Activated CD4-positive, alpha-beta memory T cell treated with anti-CD3 and anti-CD28 coated beads, Interleukin-2, amount 10 ng/mL, durations not matched to agents 7 days and 5 days (primary cell): Measurements from ENCODE around the gene NLGN1. TPM values are rescaled to one million over a fixed set of nuclear protein-coding genes. Genes with fewer than 3 reads are reported as not detected.

Experiments
- CTCF ChIA-PET: fragments of 350-600 bp; sonication (Branson Sonifier 250); formaldehyde crosslinking; loops from one replicate; lab custom pipeline; 2021; ENCODE audit warnings: antibody characterized with exemption, inconsistent platforms; lab: Charles Lee
- POLR2A ChIA-PET: fragments of 350-600 bp; sonication (Branson Sonifier 250); formaldehyde crosslinking; loops from one replicate; lab custom pipeline; 2021; ENCODE audit warnings: antibody characterized with exemption; lab: Charles Lee
- DNase-seq: peaks from one replicate; pipeline ENCODE4 v3.0.0-alpha.2; 2020
- H3K27ac Mint-ChIP-seq: one replicate; pipeline ENCODE4 v1.8.0; 2021; ENCODE audit warnings: mild to moderate bottlenecking, mixed read lengths
- H3K27me3 Mint-ChIP-seq: one replicate; pipeline ENCODE4 v1.8.0; 2021; ENCODE audit warnings: mixed read lengths
- H3K36me3 Mint-ChIP-seq: one replicate; pipeline ENCODE4 v1.8.0; 2021; ENCODE audit warnings: low read depth, mixed read lengths
- H3K4me1 Mint-ChIP-seq: one replicate; pipeline ENCODE4 v1.8.0; 2021; ENCODE audit warnings: mixed read lengths
- H3K4me3 Mint-ChIP-seq: one replicate; pipeline ENCODE4 v1.8.0; 2021; ENCODE audit warnings: mild to moderate bottlenecking, mixed read lengths
- H3K9me3 Mint-ChIP-seq: one replicate; pipeline ENCODE4 v1.8.0; 2021; ENCODE audit warnings: mixed read lengths
- total RNA-seq, 2 experiments: library from RNA; stranded (reverse); gene quantifications; one replicate each; pipeline ENCODE4 v1.2.3, GENCODE V29; 2021

The NLGN1 gene
- total RNA-seq, 2 experiments from 2014 or later: not detected

DNA sequence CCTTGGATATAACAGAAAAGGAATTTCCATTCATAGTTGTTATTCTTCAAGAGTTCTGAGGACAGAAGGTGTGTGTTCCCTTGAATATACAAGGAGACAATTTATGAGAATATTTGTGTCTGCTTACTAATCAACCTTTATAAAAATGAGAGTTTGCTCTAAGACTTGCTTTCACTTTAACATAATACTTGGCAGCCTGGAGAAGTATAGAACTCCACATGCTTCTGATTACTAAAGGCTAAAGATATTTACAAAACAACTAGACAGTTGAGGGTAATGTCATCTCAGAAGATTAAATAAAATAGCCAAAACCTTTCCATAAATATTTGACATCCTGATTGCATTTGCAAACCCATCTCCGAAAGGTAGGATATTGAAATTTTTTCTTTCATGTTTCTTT, 734.5 kb downstream of the NLGN1 start:
- POLR2A ChIA-PET: no interaction called here
- Mint-ChIP-seq H3K4me1 (no peaks in the 10 kb centered on the region), H3K27ac (no peak overlapping the region), H3K4me3 (no peak overlapping the region), H3K27me3 (no peaks in the 10 kb centered on the region), H3K9me3 (peaks cover 4% of the 10 kb centered on the region), H3K36me3 (no peaks in the 10 kb centered on the region)
- CTCF ChIA-PET: no interaction called here
- no peak for DNase-seq

DNA sequence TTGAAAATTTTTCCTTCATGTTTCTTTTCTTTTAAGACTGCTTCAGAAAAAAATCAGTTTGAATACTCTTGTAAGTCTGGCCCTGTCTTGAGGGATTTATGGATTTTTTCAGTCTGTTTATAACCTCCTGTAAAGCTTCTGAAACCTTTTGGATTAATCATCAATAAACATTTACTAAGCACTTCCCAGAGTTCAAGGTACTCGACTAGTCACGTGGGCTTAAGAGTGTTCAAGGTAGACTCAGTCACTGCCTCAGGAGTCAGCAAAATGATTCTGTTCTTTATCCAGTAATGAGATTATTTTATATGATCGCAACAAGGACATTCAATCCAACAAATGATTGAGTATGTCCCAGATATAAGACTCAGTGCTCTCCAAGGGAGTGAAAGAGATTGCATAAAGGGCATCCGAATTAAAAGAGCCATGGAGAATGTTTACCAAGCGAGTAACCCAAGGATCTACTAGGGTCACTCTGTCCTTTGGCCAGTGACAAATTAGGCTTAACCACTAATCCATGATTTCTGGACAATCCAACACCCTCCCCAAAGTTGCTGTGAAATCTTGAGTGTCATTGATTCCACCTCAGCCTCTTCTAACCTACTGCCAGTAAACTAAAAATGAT, 735.0 kb downstream of the NLGN1 start:
- Mint-ChIP-seq H3K4me1 (no peaks in the 10 kb centered on the region), H3K27ac (no peak overlapping the region), H3K36me3 (no peaks in the 10 kb centered on the region), H3K27me3 (no peaks in the 10 kb centered on the region), H3K4me3 (no peak overlapping the region), H3K9me3 (peaks cover 4% of the 10 kb centered on the region)
- ChIA-PET CTCF (no interaction called here), POLR2A (no interaction called here)
- no peak for DNase-seq

DNA sequence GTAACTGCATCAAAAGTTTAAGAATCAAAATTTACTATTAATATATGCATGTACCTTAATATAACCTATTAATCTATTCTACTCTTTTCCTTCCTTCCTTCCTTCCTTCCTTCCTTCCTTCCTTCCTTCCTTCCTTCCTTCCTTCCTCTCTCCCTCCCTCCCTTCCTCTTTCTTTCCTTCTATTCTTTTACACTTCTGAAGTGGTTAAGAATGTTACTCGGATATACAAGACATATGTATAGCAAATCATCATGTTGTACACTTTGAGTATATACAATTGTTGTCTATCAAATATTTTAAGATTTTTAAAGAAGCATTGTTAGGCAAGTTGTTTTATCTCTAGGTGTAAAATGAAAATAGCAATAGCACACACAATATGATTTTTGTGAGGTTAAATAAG, 748.5 kb downstream of the NLGN1 start:
- ChIA-PET CTCF (no interaction called here), POLR2A (no interaction called here)
- Mint-ChIP-seq H3K9me3 (no peaks in the 10 kb centered on the region), H3K4me1 (no peaks in the 10 kb centered on the region), H3K4me3 (no peak overlapping the region), H3K27me3 (no peaks in the 10 kb centered on the region), H3K36me3 (no peaks in the 10 kb centered on the region), H3K27ac (no peak overlapping the region)
- no peak for DNase-seq

DNA sequence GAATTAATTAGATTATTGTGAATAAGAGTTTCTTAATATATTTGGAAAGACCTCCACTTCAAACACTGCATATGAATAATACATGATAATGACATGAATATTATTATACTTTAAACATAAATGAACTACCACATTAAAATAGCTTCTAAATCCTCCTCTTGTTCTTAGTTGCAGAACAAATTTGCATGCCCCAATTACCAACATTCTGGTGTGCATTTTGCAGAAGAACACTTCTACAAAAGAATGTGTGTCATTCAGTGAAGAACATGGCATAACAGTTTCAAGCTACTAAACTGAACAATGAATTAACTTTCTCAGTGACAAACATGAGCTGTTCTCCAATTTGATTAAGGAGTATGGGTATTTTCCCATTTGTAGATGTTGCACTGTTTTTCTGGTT, 750.3 kb downstream of the NLGN1 start:
- CTCF ChIA-PET: no interaction called here
- no peak overlapping the region for H3K4me3 Mint-ChIP-seq

DNA sequence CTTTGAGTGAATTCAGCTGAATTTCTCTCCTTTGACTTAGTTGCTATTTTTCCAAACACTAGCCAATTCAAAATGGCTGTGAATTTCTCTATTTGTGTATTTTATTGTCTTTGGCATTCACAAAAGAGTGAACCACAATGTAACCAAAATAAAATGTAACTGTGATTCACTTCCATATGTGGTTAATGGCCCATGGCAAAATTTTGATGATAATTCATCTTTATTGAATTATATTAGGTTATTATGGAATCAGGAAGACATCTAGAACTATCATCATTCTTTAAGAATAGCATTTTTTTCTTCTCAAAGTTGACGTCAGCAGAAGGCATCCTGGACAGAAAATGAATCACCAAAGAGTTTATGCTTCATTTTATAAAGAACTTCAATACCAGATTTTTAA, 756.3 kb downstream of the NLGN1 start:
- Mint-ChIP-seq H3K27ac (no peak overlapping the region), H3K27me3 (no peaks in the 10 kb centered on the region), H3K36me3 (no peaks in the 10 kb centered on the region), H3K4me1 (no peaks in the 10 kb centered on the region), H3K4me3 (no peak overlapping the region), H3K9me3 (peaks cover 3% of the 10 kb centered on the region)
- no peak for DNase-seq
- CTCF ChIA-PET: no interaction called here
- POLR2A ChIA-PET: no interaction called here

More for the DNA sequence above, 750.3 kb downstream of the NLGN1 start:
- Mint-ChIP-seq H3K36me3 (no peaks in the 10 kb centered on the region), H3K9me3 (no peaks in the 10 kb centered on the region), H3K27ac (no peak overlapping the region), H3K27me3 (no peaks in the 10 kb centered on the region), H3K4me1 (no peaks in the 10 kb centered on the region)
- no peak for DNase-seq
- POLR2A ChIA-PET: no interaction called here

DNA sequence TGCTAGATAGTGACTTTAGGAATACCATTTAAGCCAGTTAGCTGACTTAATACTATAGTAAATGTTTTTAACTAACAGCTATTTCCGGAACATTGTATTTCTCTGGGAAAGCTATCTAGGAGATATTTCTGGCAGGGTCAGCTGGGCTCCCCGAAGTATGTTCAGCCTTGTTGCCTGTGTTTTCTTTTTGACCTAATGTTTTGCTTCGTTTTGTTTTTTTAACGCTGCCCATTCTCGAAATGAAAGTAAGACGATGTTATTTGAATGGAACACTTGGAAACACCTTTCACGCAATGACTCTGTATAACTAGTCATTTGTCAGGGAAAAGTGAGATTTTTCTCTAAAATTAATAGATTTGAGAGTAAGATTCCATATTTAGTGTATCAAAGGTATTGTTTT, 758.7 kb downstream of the NLGN1 start:
- DNase-seq: no peak
- H3K27ac Mint-ChIP-seq: no peak overlapping the region
- POLR2A ChIA-PET: no interaction called here
- CTCF ChIA-PET: no interaction called here
- no peaks in the 10 kb centered on the region for H3K27me3 Mint-ChIP-seq
- peaks cover 3% of the 10 kb centered on the region for H3K9me3 Mint-ChIP-seq
- H3K4me1 Mint-ChIP-seq: no peaks in the 10 kb centered on the region
- H3K4me3 Mint-ChIP-seq: no peak overlapping the region
- H3K36me3 Mint-ChIP-seq: no peaks in the 10 kb centered on the region

DNA sequence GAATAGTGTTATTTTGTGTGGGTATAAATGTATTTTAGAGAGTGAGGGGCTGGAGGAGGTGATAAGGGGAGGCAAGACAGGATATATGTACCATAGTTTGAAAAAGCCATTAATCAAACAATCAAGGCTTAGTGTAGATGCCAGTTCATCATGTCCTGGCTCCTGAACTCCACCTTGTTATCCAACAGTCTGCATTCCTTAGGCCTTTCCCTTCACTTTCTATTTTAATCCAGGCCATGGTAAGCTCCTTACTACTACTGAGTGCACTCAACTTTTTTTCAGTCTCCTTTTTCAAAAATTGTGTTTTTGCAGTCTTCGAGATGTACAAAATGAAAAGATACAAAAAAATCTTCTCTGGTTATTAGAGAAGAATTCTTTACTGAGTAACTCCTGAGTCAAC, 761.1 kb downstream of the NLGN1 start:
- Mint-ChIP-seq H3K27me3 (no peaks in the 10 kb centered on the region), H3K27ac (no peak overlapping the region), H3K4me1 (no peaks in the 10 kb centered on the region), H3K9me3 (peaks cover 5% of the 10 kb centered on the region), H3K36me3 (no peaks in the 10 kb centered on the region), H3K4me3 (no peak overlapping the region)
- POLR2A ChIA-PET: no interaction called here
- DNase-seq: no peak
- CTCF ChIA-PET: no interaction called here

DNA sequence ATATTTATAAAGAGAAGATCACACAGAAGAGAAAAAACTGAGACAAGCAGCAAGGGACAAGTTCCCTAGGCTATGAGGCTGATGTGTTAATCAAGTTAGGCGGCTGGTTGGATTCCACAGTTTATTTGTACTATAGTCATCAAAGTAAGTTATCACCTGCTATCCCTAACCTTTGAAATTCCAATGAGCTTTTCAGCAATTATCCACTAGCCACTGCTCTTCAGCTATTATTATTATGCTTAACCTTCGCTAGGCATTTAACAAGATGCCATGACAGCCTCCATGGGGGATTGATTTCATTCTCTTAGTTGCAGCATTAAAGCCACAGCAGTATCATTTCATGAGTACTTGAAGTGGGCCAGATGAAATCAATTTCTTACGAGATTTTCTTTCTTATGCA, 762.1 kb downstream of the NLGN1 start:
- Mint-ChIP-seq H3K36me3 (no peaks in the 10 kb centered on the region), H3K4me1 (no peaks in the 10 kb centered on the region), H3K9me3 (peaks cover 2% of the 10 kb centered on the region), H3K27me3 (no peaks in the 10 kb centered on the region), H3K27ac (no peak overlapping the region), H3K4me3 (no peak overlapping the region)
- DNase-seq: no peak
- POLR2A ChIA-PET: no interaction called here
- CTCF ChIA-PET: no interaction called here

DNA sequence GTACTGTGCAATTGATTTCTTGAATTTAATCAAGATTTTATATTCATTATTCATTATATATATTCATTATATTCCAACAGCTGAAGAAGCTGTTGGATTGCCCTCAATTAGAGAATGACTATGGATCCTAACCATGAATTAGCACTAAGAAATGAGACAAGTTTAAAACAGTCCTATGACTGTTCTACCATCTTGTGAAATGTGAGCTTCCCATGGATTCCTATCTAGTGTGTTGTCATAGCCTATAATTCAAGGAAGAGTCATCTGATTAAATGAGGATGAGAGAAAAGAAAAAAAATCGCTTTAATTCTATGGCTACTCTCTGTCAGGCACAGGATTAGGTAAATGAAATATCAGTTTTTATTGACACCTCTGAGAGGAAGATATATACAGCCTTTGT, 765.0 kb downstream of the NLGN1 start:
- no peaks in the 10 kb centered on the region for H3K27me3 Mint-ChIP-seq
- ChIA-PET POLR2A (no interaction called here), CTCF (no interaction called here)
- H3K4me1 Mint-ChIP-seq: no peaks in the 10 kb centered on the region
- no peak overlapping the region for H3K27ac Mint-ChIP-seq
- H3K36me3 Mint-ChIP-seq: no peaks in the 10 kb centered on the region
- H3K4me3 Mint-ChIP-seq: no peak overlapping the region
- no peak for DNase-seq
- peaks cover 2% of the 10 kb centered on the region for H3K9me3 Mint-ChIP-seq

DNA sequence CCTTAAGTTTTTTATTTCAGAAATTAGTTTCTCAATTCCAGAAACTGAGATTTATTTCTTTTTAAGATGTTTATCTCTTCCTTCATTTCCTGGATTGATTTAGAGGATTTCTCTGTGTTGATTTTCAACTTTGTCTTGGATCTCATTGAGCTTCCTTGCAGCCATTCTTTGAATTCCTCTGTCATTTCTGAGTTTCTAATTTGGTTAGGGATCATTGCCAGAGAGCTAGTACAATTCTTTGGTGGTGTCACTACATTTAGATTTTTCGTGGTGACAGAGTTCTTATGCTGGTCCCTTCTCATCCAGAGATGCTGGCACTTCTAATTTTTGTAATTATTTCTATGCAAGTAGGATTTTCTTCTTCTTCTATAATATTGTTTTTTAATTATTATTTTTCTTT, 770.5 kb downstream of the NLGN1 start:
- no peaks in the 10 kb centered on the region for H3K27me3 Mint-ChIP-seq
- POLR2A ChIA-PET: no interaction called here
- H3K9me3 Mint-ChIP-seq: peaks cover 5% of the 10 kb centered on the region
- DNase-seq: no peak
- no peaks in the 10 kb centered on the region for H3K36me3 Mint-ChIP-seq
- CTCF ChIA-PET: no interaction called here
- H3K4me3 Mint-ChIP-seq: no peak overlapping the region
- no peaks in the 10 kb centered on the region for H3K4me1 Mint-ChIP-seq
- H3K27ac Mint-ChIP-seq: no peak overlapping the region

DNA sequence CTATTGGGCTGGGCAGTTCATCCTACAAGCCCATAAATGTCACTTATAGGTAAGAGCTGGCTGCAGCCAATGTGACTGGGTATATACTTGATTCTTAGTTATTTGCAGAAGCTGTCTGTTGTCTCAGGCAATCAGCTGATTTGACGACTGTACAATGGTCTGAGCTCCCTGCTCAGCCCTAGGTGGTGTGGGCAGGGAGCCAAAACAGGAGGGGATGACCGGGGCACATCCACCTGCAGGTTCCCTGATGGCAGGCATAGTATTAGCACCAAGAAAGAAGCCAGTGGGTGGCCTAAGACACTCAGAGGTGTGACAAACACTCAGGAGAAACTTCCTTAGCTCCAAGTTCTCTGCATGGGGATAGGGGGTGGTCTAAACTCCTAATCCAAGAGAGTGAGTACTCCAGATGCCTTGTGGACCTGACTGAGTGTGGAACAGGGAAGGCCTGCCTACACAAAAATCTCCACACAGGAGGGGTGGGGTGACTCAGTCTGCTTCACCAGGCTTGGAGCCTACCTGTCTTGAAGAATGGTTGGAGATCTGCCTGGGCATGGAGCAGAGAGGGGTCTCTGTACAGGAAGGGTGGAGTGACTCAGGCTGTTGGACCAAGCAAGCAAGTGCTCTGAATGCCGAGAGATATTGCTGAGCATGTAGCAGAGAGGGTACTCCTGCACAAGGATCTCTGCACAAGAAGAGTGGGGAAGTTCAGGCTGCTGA, 771.2 kb downstream of the NLGN1 start:
- H3K36me3 Mint-ChIP-seq: no peaks in the 10 kb centered on the region

DNA sequence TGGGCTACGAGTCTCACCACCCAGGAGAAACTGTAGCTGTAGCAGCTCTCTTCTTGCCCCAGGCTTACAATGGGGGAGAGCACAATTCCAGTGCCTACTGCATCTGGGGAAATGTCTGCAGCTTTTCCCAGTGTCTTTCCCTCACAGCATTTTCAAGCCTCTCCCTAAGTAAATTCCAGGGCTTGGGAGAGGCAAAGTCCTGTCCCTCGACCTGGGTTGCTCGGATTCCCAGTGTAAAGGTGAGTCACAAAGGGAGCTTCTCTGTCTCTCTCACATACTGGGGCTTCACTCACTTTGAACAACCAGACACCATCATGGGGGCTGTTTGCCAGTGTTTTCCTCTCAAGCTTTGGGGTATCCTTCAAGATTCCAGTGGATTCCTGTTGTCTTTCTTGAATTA, 772.2 kb downstream of the NLGN1 start:
- Mint-ChIP-seq H3K27ac (no peak overlapping the region), H3K4me1 (no peaks in the 10 kb centered on the region), H3K36me3 (no peaks in the 10 kb centered on the region), H3K4me3 (no peak overlapping the region), H3K9me3 (peaks cover 5% of the 10 kb centered on the region), H3K27me3 (no peaks in the 10 kb centered on the region)
- CTCF ChIA-PET: no interaction called here
- DNase-seq: no peak
- POLR2A ChIA-PET: no interaction called here

More for the DNA sequence above, 771.2 kb downstream of the NLGN1 start:
- ChIA-PET POLR2A (no interaction called here), CTCF (no interaction called here)
- peaks cover 5% of the 10 kb centered on the region for H3K9me3 Mint-ChIP-seq
- no peak for DNase-seq
- H3K27ac Mint-ChIP-seq: no peak overlapping the region
- no peaks in the 10 kb centered on the region for H3K27me3 Mint-ChIP-seq
- no peak overlapping the region for H3K4me3 Mint-ChIP-seq
- H3K4me1 Mint-ChIP-seq: no peaks in the 10 kb centered on the region

DNA sequence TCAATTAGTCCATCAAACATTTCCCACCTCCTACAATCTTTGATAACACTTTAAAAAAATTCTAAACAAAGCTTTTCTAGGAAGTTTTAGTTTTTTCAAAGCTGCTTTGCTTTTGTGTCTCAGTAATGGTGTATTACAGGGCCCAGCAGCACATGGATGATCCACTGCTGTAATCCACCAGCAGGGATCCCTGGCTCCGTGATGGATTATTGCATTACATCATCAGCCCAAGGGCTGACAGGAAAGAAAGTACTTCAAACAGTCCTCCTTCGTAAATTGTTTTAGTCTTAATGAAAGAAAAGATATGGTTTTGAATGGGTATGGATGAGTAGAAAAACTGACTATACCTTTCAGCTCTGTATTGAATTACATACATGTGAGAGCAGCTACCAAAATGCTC, 772.7 kb downstream of the NLGN1 start:
- H3K9me3 Mint-ChIP-seq: peaks cover 5% of the 10 kb centered on the region
- no peak overlapping the region for H3K4me3 Mint-ChIP-seq
- H3K36me3 Mint-ChIP-seq: no peaks in the 10 kb centered on the region
- H3K27me3 Mint-ChIP-seq: no peaks in the 10 kb centered on the region
- no peaks in the 10 kb centered on the region for H3K4me1 Mint-ChIP-seq
- ChIA-PET CTCF (no interaction called here), POLR2A (no interaction called here)
- H3K27ac Mint-ChIP-seq: no peak overlapping the region
- DNase-seq: no peak

DNA sequence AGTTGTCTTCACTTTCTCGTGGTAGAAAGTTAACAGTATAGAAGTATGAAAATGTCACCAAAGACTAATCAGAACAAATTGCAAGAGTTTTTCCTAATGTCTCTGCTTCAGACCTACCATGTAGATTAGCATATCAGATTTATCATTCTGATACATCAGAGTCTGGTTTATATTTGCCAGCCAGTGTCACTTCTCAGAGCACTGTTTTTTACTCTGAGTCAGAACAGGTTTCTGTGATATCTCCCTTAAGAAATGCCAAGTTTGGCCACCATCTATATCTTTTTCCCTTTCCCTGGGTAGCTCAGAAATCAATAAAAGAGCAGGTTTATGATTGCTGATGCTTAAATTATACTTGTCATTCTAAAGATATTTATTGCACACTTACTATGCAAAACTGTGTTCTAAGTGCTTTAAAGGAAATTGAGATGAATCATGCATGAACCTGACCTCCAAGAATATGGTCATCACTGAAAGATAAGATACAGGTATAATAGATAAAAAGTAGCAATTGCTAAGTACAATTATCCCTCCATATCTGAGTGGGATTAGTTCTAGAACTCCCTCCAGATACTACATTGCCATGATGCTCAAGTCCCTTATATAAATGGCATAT, 788.9 kb downstream of the NLGN1 start:
- Mint-ChIP-seq H3K36me3 (no peaks in the 10 kb centered on the region), H3K27ac (no peak overlapping the region), H3K4me3 (no peak overlapping the region), H3K9me3 (no peaks in the 10 kb centered on the region), H3K27me3 (no peaks in the 10 kb centered on the region), H3K4me1 (no peaks in the 10 kb centered on the region)
- no peak for DNase-seq
- CTCF ChIA-PET: no interaction called here
- POLR2A ChIA-PET: no interaction called here
